Effector memory CD8-positive, alpha-beta T cell (primary cell): ENCODE measurements around the gene SELENOO.

Source experiments
- ATAC-seq: fragments of 150-1000 bp; cut with Tn5 transposase; replicated peaks from 2 replicates; pipeline ENCODE4 v1.10.0; 2021; ENCODE audit warnings: mild to moderate bottlenecking, moderate library complexity
- DNase-seq, 3 experiments: peaks; one replicate each; pipeline ENCODE4 v3.0.0; 2021
- H3K27ac Mint-ChIP-seq, 2 donors: one replicate each; pipeline ENCODE4 v1.8.0; 2022; ENCODE audit warnings: mild to moderate bottlenecking in 2 of 2, mixed read lengths in 2 of 2, moderate library complexity in 2 of 2
- H3K27me3 Mint-ChIP-seq, 2 donors: one replicate each; pipeline ENCODE4 v1.8.0; 2022; ENCODE audit warnings: mixed read lengths in 2 of 2
- H3K36me3 Mint-ChIP-seq: one replicate; pipeline ENCODE4 v1.8.0; 2022; ENCODE audit warnings: mild to moderate bottlenecking, moderate library complexity, mixed read lengths; ENCODE audit not compliant: insufficient read depth
- H3K4me1 Mint-ChIP-seq, 2 donors: one replicate each; pipeline ENCODE4 v1.8.0; 2022; ENCODE audit warnings: low read depth in 2 of 2, mixed read lengths in 2 of 2
- H3K4me3 Mint-ChIP-seq, 2 donors: one replicate each; pipeline ENCODE4 v1.8.0; 2022; ENCODE audit warnings: mild to moderate bottlenecking in 2 of 2, mixed read lengths in 2 of 2, moderate library complexity in 2 of 2
- H3K9me3 Mint-ChIP-seq, 2 donors: one replicate each; pipeline ENCODE4 v1.8.0; 2022; ENCODE audit warnings: mixed read lengths in 2 of 2

SELENOO gene

GRCh38 chr22:50185375-50186087 is 15.3 kb upstream of the SELENOO start, which contains the start of gene TRABD:
Gene TRABD (plus strand): TSS chr22:50185913. CDS start chr22:50193061, 7,148 bp downstream.
- Mint-ChIP-seq H3K27ac (peak within 1 kb of the TSS; percentile 94 to 97), H3K4me3 (peak within 1 kb of the TSS; percentile 92), H3K9me3 (no peaks in the 10 kb centered on the region), H3K4me1 (peaks cover 23 to 30% of the 10 kb centered on the region in 2 donors), H3K27me3 (peaks cover 0 to under 1% of the 10 kb centered on the region in 2 donors), H3K36me3 (peaks cover 18% of the 10 kb centered on the region)
- DNase-seq, result peak; percentile 77 to 86 (median 80)
- ATAC-seq, result peak; percentile 73

DNA sequence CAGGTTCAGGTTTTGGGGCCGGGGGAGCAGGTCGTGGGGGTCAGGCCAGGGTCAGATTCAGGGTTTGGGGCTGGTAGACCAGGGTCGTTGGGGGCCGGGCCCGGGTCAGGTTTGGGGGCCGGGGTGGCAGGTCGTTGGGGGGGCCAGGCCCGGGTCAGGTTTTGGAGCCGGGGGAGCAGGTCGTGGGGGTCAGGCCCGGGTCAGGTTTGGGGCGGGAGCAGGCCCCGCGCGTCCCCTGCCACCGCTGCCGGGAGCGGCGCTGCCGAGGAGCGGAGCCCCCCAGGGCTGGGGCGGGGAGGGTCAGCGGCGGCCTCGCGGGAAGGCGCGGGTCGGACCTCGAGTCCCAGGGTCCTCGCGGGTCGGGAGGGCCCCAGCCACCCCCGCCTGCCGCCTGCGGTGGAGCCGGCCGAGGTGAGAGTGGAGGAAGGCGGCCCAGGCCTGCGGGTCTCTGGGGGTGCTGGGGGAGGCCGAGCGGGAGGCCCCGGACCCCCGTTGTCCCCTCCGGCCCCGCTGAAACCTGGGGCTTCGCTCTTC is 14.6 kb upstream of the SELENOO start:
- DNase-seq (no peak), ATAC-seq (no peak)
- Mint-ChIP-seq H3K27ac (peak overlapping the region; percentile 94 to 97), H3K4me3 (peak overlapping the region; percentile 92), H3K27me3 (no peaks in the 10 kb centered on the region), H3K4me1 (peaks cover 26 to 34% of the 10 kb centered on the region in 2 donors), H3K9me3 (no peaks in the 10 kb centered on the region), H3K36me3 (peaks cover 26% of the 10 kb centered on the region)

DNA sequence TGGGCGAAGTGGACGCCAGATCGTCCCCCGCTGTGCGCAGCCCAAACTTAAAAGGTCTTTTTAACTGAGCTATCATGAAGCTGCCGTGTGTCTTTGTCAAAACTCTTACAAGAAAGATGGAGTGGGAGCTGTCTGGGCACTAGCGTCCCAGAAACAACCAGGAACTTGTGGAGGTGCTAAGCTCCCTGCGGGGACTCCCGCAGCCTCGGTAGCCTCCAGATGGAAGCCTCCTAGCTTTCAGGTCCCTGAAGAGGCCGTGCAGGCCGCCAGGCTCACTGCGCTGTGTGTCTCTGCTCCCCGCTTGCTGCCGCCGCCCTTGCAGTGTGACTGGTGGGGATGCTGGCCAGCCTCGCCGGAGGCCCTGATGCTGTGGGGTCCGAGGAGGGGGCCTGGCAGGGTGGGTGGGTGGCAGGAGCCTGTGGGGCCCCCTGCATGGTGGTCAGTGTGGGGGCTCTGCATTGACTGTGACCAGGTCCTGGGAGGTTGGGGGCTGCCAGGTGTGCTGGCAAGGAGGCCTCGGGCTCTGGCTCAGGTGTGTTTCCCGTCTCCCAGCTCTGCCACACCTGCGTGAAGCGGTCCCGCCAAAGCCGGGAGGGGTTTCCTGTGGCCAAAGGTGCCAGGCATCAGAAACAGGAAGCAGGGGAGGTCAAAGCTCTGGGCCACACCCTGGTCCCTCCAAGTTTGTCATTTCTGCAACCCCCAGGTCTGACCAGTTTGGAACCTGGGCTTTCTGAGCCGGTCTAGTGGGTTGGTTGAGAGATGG is 13.9 kb upstream of the SELENOO start:
- Mint-ChIP-seq H3K4me3 (peak overlapping the region; percentile 92), H3K4me1 (peaks cover 32 to 41% of the 10 kb centered on the region in 2 donors), H3K27me3 (no peaks in the 10 kb centered on the region), H3K36me3 (peaks cover 33% of the 10 kb centered on the region), H3K27ac (peak overlapping the region; percentile 94 to 97), H3K9me3 (no peaks in the 10 kb centered on the region)
- DNase-seq (no peak), ATAC-seq (no peak)

- Mint-ChIP-seq H3K4me1 (peaks cover 38 to 49% of the 10 kb centered on the region in 2 donors), H3K27ac (peak overlapping the region; percentile 73 to 98)
- no peak for ATAC-seq
Measured at GRCh38 chr22:50188356-50188755, 12.5 kb upstream of the SELENOO start.

GRCh38 chr22:50189184-50189848 is 11.5 kb upstream of the SELENOO start:
- peaks cover 55% of the 10 kb centered on the region for H3K36me3 Mint-ChIP-seq
- peak overlapping the region; percentile 91 to 95 for H3K4me3 Mint-ChIP-seq
- DNase-seq (no peak), ATAC-seq (no peak)
- H3K4me1 Mint-ChIP-seq, result peaks cover 38 to 49% of the 10 kb centered on the region in 2 donors
- no peaks in the 10 kb centered on the region for H3K27me3 Mint-ChIP-seq
- no peaks in the 10 kb centered on the region for H3K9me3 Mint-ChIP-seq
- peak overlapping the region; percentile 98 to 100 for H3K27ac Mint-ChIP-seq

More at GRCh38 chr22:50188356-50188755, 12.5 kb upstream of the SELENOO start:
- no peak for DNase-seq
- no peaks in the 10 kb centered on the region for H3K27me3 Mint-ChIP-seq
- H3K36me3 Mint-ChIP-seq, result peaks cover 47% of the 10 kb centered on the region
- no peaks in the 10 kb centered on the region for H3K9me3 Mint-ChIP-seq
- H3K4me3 Mint-ChIP-seq, result no peak overlapping the region

- no peaks in the 10 kb centered on the region for H3K9me3 Mint-ChIP-seq
- H3K4me3 Mint-ChIP-seq, result peak overlapping the region; percentile 91 to 95
- ATAC-seq, result peak; percentile 0
- H3K27me3 Mint-ChIP-seq, result no peaks in the 10 kb centered on the region
- H3K4me1 Mint-ChIP-seq, result peaks cover 38 to 46% of the 10 kb centered on the region in 2 donors
- H3K27ac Mint-ChIP-seq, result peak overlapping the region; percentile 98 to 100
- H3K36me3 Mint-ChIP-seq, result peaks cover 60% of the 10 kb centered on the region
- DNase-seq, result no peak
Measured at GRCh38 chr22:50189849-50190181, 11.0 kb upstream of the SELENOO start.

DNA sequence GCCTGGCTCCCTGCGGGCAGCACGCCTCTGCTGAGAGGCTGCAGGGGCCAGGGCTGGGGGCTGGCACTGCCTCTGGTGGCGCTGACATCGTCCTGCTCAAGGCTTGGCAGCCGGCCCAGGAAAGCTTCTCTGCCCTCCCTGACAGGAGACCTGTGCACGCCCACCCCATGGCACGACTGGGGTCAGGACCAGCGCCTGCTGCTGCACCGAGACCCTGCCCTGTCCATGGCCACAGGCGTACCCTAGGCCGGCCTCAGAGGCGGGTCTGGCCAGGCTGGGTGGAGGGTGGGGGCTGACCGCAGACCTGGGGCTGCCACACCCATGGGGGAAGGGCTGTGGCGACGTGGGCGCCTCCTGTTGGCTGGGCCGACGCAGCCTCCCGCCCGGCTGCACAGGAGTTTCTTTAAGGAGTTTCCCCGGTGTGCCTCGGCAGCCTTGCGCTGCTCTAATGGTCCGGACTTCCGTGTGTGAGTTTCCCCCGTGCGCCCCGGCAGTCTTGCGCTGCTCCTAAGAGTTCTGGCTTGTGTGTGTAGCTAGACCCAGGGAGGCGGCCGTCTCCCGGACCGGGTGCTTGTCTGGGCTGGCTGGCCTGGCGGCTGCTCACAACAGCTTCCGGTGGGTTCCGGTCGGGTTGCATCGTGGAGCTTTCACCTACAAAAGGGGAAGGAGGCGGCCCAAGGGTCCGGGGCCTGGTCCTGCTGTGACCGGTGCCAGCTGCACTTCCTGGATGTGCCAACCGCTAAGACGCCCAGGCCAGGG is 10.4 kb upstream of the SELENOO start:
- H3K27me3 Mint-ChIP-seq, result no peaks in the 10 kb centered on the region
- ATAC-seq (peak; percentile 50), DNase-seq (peak; percentile 75 to 78 (median 78))
- H3K36me3 Mint-ChIP-seq, result peaks cover 66% of the 10 kb centered on the region
- peaks cover 38 to 45% of the 10 kb centered on the region in 2 donors for H3K4me1 Mint-ChIP-seq
- H3K9me3 Mint-ChIP-seq, result no peaks in the 10 kb centered on the region
- peak overlapping the region; percentile 91 to 95 for H3K4me3 Mint-ChIP-seq
- peak overlapping the region; percentile 98 to 100 for H3K27ac Mint-ChIP-seq

GRCh38 chr22:50190941-50191741 is 9.7 kb upstream of the SELENOO start:
- H3K9me3 Mint-ChIP-seq, result no peaks in the 10 kb centered on the region
- peaks cover 71% of the 10 kb centered on the region for H3K36me3 Mint-ChIP-seq
- peak overlapping the region; percentile 91 to 95 for H3K4me3 Mint-ChIP-seq
- no peaks in the 10 kb centered on the region for H3K27me3 Mint-ChIP-seq
- peak overlapping the region; percentile 98 to 100 for H3K27ac Mint-ChIP-seq
- peak; percentile 69 for ATAC-seq
- peaks cover 38 to 43% of the 10 kb centered on the region in 2 donors for H3K4me1 Mint-ChIP-seq
- DNase-seq, result peak; percentile 72 to 76 (median 73)

GRCh38 chr22:50192436-50193204 is 8.2 kb upstream of the SELENOO start:
- Mint-ChIP-seq H3K36me3 (peaks cover 71% of the 10 kb centered on the region), H3K27me3 (no peaks in the 10 kb centered on the region), H3K9me3 (no peaks in the 10 kb centered on the region), H3K4me3 (peak overlapping the region; percentile 59 to 91), H3K4me1 (peaks cover 28 to 36% of the 10 kb centered on the region in 2 donors), H3K27ac (peak overlapping the region; percentile 98 to 100)
- DNase-seq (peak in 1 of 3 experiments; percentile 33), ATAC-seq (no peak)

DNA sequence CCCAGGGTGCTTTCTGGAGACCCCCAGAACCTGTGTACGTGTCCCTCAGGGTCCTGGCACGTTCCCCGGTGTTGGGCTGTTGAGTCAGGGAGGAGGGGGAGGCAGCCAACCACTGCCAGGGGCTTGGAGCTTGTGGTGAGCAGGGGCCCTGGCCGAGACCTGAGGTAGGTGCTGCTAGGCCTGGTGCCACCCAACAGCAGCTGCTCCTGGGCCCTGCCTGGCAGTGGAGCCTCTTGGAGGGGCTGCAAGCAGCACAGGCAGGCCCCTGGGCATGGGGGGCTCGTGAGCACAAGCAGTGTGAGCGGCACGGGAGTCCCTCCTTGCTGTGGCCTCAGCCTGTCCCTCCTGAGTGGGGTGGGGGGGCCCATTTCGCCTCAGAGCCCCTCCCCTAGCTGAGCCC is 7.2 kb upstream of the SELENOO start:
- Mint-ChIP-seq H3K9me3 (no peaks in the 10 kb centered on the region), H3K36me3 (peaks cover 69% of the 10 kb centered on the region), H3K4me3 (peak overlapping the region in 1 of 2 donors; percentile 91), H3K27ac (peak overlapping the region in 1 of 2 donors; percentile 98), H3K4me1 (peaks cover 25 to 32% of the 10 kb centered on the region in 2 donors), H3K27me3 (no peaks in the 10 kb centered on the region)
- DNase-seq, result no peak
- ATAC-seq, result no peak

GRCh38 chr22:50194037-50194805 is 6.6 kb upstream of the SELENOO start:
- Mint-ChIP-seq H3K4me3 (peak overlapping the region in 1 of 2 donors; percentile 23), H3K9me3 (no peaks in the 10 kb centered on the region)
- ATAC-seq, result no peak

More at GRCh38 chr22:50194037-50194805, 6.6 kb upstream of the SELENOO start:
- no peaks in the 10 kb centered on the region for H3K27me3 Mint-ChIP-seq
- H3K36me3 Mint-ChIP-seq, result peaks cover 73% of the 10 kb centered on the region
- peak overlapping the region in 1 of 2 donors; percentile 85 for H3K27ac Mint-ChIP-seq
- peaks cover 24 to 30% of the 10 kb centered on the region in 2 donors for H3K4me1 Mint-ChIP-seq
- no peak for DNase-seq
